Measurements from ENCODE around the gene ZNF564.
"Not testable (repeated sequence)": the region's sequence is repeated elsewhere in the genome, so short reads cannot be mapped to it uniquely, and the experiment has no call there.

The ZNF564 gene

DNA sequence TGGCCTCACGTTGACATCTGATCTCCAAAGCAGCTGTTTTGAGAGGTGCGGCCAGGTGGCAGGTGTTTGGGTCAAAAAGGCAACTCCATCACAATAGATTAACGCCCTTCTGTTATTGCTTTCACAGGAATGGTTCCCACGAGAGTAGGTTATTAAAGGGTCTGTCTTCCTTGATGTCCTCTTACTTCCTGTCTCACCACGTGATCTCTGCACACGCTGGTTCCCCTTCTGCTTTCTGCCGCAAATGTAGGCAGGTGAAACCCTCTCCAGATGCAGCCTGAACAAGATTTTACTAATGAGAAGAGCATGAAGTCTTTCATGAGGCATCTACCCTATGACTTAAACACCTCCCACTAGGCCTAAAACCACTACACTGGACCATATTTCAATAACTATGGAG, 22.8 kb upstream of the ZNF564 start:
- no peaks in the 10 kb centered on the region for H3K27me3 ChIP-seq (ENCODE audit: insufficient read depth, insufficient read length)
- DNase-seq (ENCODE audit: low read depth, low spot score) = no peak
- no peak overlapping the region for H3K9ac ChIP-seq (ENCODE audit: insufficient read length, low read depth)
- H3K4me1 ChIP-seq (ENCODE audit: insufficient read depth, insufficient read length) = no peaks in the 10 kb centered on the region
- TF ChIP-seq YY1 (IDR thresholded peaks at IDR 0.05; ENCODE audit: insufficient read depth, insufficient read length) (no peak), SUZ12 (IDR thresholded peaks at IDR 0.05; ENCODE audit: extremely low read depth, insufficient read depth, insufficient read length) (no peak), ZNF274 (IDR thresholded peaks at IDR 0.05; ENCODE audit: low read depth, low read length) (no peak)
- peaks cover 26% of the 10 kb centered on the region for H3K36me3 ChIP-seq (ENCODE audit: insufficient read depth, insufficient read length, low read length)
- peaks cover 38% of the 10 kb centered on the region; the same call in 1 of the 2 replicates for H3K9me3 ChIP-seq (ENCODE audit: insufficient read depth, low read length)
- H3K4me3 ChIP-seq (ENCODE audit: insufficient read length, low read depth) = no peak overlapping the region

DNA sequence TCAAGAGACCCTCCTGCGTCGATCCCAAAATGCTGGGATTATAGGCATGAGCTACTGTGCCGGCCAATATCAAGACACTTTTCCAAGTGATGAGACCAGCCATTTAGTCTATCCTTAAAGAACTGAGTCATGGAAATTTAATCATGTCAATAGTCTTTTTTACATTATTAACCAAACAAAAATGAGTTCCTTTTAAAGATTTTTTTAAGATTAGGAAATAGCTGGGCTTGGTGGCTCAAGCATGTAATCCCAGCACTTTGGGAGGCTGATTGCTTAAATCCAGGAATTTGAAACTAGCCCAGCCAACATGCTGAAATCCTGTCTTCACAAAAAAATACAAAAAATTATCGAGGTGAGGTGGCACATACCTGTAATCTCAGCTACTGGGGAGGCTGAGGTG, 16.7 kb upstream of the ZNF564 start:
- DNase-seq (ENCODE audit: low read depth, low spot score) = no peak

DNA sequence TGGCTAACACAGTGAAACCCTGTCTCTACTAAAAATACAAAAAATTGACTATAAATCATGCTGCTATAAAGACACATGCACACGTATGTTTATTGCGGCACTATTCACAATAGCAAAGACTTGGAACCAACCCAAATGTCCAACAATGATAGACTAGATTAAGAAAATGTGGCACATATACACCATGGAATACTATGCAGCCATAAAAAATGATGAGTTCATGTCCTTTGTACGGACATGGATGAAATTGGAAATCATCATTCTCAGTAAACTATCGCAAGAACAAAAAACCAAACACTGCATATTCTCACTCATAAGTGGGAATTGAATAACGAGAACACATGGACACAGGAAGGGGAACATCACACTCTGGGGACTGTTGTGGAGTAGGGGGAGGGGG, 15.1 kb upstream of the ZNF564 start:
- not testable (repeated sequence) for H3K9me3 ChIP-seq (ENCODE audit: insufficient read depth, low read length); H3K36me3 ChIP-seq (ENCODE audit: insufficient read depth, insufficient read length, low read length); DNase-seq (ENCODE audit: low read depth, low spot score)

More for the DNA sequence above, 16.7 kb upstream of the ZNF564 start:
- TF ChIP-seq SUZ12 (IDR thresholded peaks at IDR 0.05; ENCODE audit: extremely low read depth, insufficient read depth, insufficient read length) = no peak
- no peak for TF ChIP-seq ZNF274 (IDR thresholded peaks at IDR 0.05; ENCODE audit: low read depth, low read length)
- no peaks in the 10 kb centered on the region for H3K4me1 ChIP-seq (ENCODE audit: insufficient read depth, insufficient read length)
- peaks cover 7% of the 10 kb centered on the region; the same call in 1 of the 2 replicates for H3K9me3 ChIP-seq (ENCODE audit: insufficient read depth, low read length)
- no peaks in the 10 kb centered on the region for H3K36me3 ChIP-seq (ENCODE audit: insufficient read depth, insufficient read length, low read length)
- H3K27me3 ChIP-seq (ENCODE audit: insufficient read depth, insufficient read length) = no peaks in the 10 kb centered on the region
- H3K9ac ChIP-seq (ENCODE audit: insufficient read length, low read depth) = no peak overlapping the region
- H3K4me3 ChIP-seq (ENCODE audit: insufficient read length, low read depth) = no peak overlapping the region

DNA sequence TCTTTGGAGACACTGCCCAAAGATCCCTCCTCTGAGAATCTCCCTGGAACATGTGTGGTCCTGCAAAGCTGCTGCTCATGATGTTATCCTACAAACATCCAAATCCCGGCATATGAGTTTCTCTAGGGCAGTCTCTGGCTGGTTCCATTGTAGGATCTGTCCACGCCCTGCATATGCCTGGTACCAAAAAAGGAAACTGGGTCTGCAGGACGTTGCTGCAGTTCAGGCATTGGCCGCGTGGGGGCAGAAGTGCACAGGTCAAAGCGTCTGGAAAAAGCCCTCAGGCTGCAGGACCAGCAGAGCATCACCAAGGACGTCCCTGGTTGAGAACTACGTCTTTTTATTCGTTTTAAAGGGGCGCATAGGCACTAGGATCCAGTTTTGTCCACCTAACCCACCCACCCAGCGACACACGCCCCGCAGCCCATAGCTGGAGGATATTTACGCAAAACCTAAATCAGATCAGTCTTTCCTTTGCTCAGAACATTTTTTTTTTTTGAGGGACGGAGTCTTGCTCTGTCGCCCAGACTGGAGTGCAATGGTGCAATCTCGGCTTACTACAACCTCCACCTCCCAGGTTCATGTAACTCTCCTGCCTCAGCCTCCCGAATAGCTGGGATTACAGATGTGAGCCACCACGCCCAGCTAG, 12.9 kb upstream of the ZNF564 start:
- Histone ChIP-seq H3K4me3 (ENCODE audit: insufficient read length, low read depth) (no peak overlapping the region), H3K9me3 (ENCODE audit: insufficient read depth, low read length) (no peaks in the 10 kb centered on the region), H3K4me1 (ENCODE audit: insufficient read depth, insufficient read length) (no peaks in the 10 kb centered on the region), H3K36me3 (ENCODE audit: insufficient read depth, insufficient read length, low read length) (no peaks in the 10 kb centered on the region), H3K27me3 (ENCODE audit: insufficient read depth, insufficient read length) (no peaks in the 10 kb centered on the region), H3K9ac (ENCODE audit: insufficient read length, low read depth) (no peak overlapping the region)
- no peak for TF ChIP-seq YY1 (IDR thresholded peaks at IDR 0.05; ENCODE audit: insufficient read depth, insufficient read length)
- peak; percentile 82 for DNase-seq (ENCODE audit: low read depth, low spot score)

More for the DNA sequence above, 15.1 kb upstream of the ZNF564 start:
- H3K9ac ChIP-seq (ENCODE audit: insufficient read length, low read depth); H3K4me1 ChIP-seq (ENCODE audit: insufficient read depth, insufficient read length); H3K27me3 ChIP-seq (ENCODE audit: insufficient read depth, insufficient read length); H3K4me3 ChIP-seq (ENCODE audit: insufficient read length, low read depth): not testable (repeated sequence)

DNA sequence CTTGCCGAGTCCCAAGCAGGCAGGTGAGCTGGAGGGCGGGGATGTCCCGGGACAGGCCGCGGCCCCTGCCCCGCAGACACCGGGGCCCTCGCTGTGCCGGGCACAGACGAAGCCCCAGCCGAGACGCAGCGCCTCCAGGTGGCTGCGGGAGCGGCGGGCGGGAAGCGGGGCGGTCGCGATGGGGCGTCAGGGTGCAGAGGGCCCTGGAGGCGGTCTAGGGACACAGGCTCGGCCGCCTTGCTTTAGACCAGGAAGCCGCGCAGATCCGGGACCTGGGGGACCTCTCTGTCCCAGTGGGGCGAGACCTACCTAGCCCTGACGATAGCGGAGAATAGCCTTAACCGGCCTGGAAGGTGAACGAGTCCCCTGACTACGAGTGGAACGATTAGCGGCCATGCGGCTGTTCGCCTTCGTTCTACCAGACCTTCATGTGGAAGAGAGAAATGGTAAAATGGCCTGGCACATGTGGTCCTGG, 4.2 kb upstream of the ZNF564 start:
- no peak for DNase-seq (ENCODE audit: low read depth, low spot score)
- no peaks in the 10 kb centered on the region for H3K27me3 ChIP-seq (ENCODE audit: insufficient read depth, insufficient read length)
- no peak overlapping the region for H3K4me3 ChIP-seq (ENCODE audit: insufficient read length, low read depth)
- H3K9ac ChIP-seq (ENCODE audit: insufficient read length, low read depth) = no peak overlapping the region
- H3K36me3 ChIP-seq (ENCODE audit: insufficient read depth, insufficient read length, low read length) = no peaks in the 10 kb centered on the region
- no peaks in the 10 kb centered on the region for H3K9me3 ChIP-seq (ENCODE audit: insufficient read depth, low read length)
- H3K4me1 ChIP-seq (ENCODE audit: insufficient read depth, insufficient read length) = no peaks in the 10 kb centered on the region
- TF ChIP-seq ZNF274 (IDR thresholded peaks at IDR 0.05; ENCODE audit: low read depth, low read length) = no peak
- no peak for TF ChIP-seq SUZ12 (IDR thresholded peaks at IDR 0.05; ENCODE audit: extremely low read depth, insufficient read depth, insufficient read length)
- TF ChIP-seq YY1 (IDR thresholded peaks at IDR 0.05; ENCODE audit: insufficient read depth, insufficient read length) = no peak

DNA sequence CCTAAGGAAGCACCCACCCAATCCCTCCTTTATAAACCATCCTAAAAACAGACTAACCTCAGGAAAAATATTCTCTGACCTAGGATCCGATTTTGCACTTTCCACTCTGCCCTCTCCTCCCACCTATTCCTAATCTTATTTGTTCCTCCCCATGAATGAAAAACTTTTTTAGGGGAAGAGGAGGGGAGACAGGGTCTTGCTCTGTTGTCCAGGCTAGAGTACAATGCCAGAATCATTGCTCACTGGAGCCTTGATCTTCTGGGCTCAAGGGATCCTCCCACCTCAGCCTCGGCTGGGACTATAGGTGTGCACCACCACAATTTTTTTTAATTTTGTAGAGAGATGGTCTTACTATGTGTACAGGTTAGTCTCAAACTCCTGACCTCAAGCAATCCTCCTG, 4.4 kb downstream of the ZNF564 start:
- DNase-seq (ENCODE audit: low read depth, low spot score) = no peak
- TF ChIP-seq ZNF274 (IDR thresholded peaks at IDR 0.05; ENCODE audit: low read depth, low read length) = no peak
- no peak for TF ChIP-seq YY1 (IDR thresholded peaks at IDR 0.05; ENCODE audit: insufficient read depth, insufficient read length)
- TF ChIP-seq SUZ12 (IDR thresholded peaks at IDR 0.05; ENCODE audit: extremely low read depth, insufficient read depth, insufficient read length) = no peak
- H3K9me3 ChIP-seq (ENCODE audit: insufficient read depth, low read length) = no peaks in the 10 kb centered on the region; the same call in 1 of the 2 replicates
- H3K36me3 ChIP-seq (ENCODE audit: insufficient read depth, insufficient read length, low read length) = peaks cover 31% of the 10 kb centered on the region
- H3K4me1 ChIP-seq (ENCODE audit: insufficient read depth, insufficient read length) = no peaks in the 10 kb centered on the region
- no peak overlapping the region for H3K4me3 ChIP-seq (ENCODE audit: insufficient read length, low read depth)
- H3K27me3 ChIP-seq (ENCODE audit: insufficient read depth, insufficient read length) = no peaks in the 10 kb centered on the region
- no peak overlapping the region for H3K9ac ChIP-seq (ENCODE audit: insufficient read length, low read depth)

DNA sequence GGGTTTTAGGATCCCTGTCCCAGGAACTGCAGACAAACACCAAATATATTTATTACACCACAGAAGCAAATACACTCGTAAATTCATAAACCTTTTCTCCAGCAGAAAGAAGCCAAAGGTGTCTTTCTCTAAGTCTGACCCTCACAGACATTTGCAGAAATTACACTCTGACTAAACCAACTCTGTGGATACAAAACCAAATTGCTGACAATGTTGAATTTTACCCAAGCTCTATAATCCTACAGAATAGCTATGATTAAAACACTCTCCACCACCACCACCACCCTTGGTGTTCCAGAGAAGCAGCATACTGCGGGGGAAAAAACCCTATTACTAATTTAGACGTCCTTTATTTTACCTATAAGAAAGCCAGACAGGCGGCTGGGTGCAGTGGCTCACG, 5.2 kb downstream of the ZNF564 start:
- H3K9me3 ChIP-seq (ENCODE audit: insufficient read depth, low read length) = peaks cover 3% of the 10 kb centered on the region; the same call in 1 of the 2 replicates
- TF ChIP-seq ZNF274 (IDR thresholded peaks at IDR 0.05; ENCODE audit: low read depth, low read length) = no peak
- no peak for TF ChIP-seq YY1 (IDR thresholded peaks at IDR 0.05; ENCODE audit: insufficient read depth, insufficient read length)
- TF ChIP-seq SUZ12 (IDR thresholded peaks at IDR 0.05; ENCODE audit: extremely low read depth, insufficient read depth, insufficient read length) = no peak
- no peaks in the 10 kb centered on the region for H3K27me3 ChIP-seq (ENCODE audit: insufficient read depth, insufficient read length)
- no peak overlapping the region for H3K9ac ChIP-seq (ENCODE audit: insufficient read length, low read depth)
- peaks cover 36% of the 10 kb centered on the region for H3K36me3 ChIP-seq (ENCODE audit: insufficient read depth, insufficient read length, low read length)
- H3K4me1 ChIP-seq (ENCODE audit: insufficient read depth, insufficient read length) = no peaks in the 10 kb centered on the region
- no peak for DNase-seq (ENCODE audit: low read depth, low spot score)
- no peak overlapping the region for H3K4me3 ChIP-seq (ENCODE audit: insufficient read length, low read depth)

All from NT2/D1 (cell line).